LNCAP (cell line): ENCODE data around the gene EFCAB8.

Experiments
- TF ChIP-seq, protein P1 (sequence below): fragments of 450-650 bp; IDR thresholded peaks from 2 replicates; pipeline ENCODE4 v1.5.1; 2017; ENCODE audit warnings: mild to moderate bottlenecking

EFCAB8 gene

DNA sequence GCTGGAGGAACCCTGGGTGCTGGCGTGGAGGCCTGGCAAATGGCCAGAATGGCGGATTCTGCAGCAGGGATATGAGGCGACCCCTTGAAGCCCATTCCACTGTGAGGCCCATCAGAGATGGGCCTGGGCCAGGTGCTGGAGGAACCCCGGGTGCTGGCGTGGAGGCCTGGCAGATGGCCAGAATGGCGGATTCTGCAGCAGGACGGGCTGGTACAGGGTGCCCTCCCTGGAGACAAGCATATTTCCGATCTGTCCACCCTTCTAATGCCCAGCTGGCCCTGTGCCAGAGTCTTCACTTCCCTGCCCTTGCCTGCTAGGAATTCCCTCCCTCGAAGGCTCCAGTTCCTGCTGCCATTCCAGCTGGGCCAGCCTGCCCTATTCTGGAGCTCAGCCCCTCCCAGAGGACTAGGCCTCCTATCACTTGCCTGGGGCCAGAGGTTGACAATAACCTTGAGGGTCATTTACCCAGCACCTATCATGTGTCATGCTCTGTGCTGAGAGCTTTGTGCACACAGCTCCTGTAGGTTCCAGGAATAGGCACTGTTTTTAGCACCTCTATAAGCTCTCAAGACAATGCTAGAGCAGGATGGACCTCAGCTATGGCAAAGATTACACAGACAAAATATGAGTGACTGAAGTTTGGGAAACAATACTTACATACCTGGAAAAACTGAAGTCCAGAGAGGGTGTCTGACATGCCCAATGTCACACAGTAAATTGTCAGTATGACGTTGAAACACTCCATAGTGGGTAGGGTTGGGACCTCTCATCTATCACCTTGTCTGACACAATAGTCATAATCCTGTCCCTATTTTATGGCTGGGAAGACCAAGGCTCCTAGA lies 124.1 kb downstream of the EFCAB8 start:
- TF ChIP-seq, protein P1, sequence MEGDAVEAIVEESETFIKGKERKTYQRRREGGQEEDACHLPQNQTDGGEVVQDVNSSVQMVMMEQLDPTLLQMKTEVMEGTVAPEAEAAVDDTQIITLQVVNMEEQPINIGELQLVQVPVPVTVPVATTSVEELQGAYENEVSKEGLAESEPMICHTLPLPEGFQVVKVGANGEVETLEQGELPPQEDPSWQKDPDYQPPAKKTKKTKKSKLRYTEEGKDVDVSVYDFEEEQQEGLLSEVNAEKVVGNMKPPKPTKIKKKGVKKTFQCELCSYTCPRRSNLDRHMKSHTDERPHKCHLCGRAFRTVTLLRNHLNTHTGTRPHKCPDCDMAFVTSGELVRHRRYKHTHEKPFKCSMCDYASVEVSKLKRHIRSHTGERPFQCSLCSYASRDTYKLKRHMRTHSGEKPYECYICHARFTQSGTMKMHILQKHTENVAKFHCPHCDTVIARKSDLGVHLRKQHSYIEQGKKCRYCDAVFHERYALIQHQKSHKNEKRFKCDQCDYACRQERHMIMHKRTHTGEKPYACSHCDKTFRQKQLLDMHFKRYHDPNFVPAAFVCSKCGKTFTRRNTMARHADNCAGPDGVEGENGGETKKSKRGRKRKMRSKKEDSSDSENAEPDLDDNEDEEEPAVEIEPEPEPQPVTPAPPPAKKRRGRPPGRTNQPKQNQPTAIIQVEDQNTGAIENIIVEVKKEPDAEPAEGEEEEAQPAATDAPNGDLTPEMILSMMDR: no peak

DNA sequence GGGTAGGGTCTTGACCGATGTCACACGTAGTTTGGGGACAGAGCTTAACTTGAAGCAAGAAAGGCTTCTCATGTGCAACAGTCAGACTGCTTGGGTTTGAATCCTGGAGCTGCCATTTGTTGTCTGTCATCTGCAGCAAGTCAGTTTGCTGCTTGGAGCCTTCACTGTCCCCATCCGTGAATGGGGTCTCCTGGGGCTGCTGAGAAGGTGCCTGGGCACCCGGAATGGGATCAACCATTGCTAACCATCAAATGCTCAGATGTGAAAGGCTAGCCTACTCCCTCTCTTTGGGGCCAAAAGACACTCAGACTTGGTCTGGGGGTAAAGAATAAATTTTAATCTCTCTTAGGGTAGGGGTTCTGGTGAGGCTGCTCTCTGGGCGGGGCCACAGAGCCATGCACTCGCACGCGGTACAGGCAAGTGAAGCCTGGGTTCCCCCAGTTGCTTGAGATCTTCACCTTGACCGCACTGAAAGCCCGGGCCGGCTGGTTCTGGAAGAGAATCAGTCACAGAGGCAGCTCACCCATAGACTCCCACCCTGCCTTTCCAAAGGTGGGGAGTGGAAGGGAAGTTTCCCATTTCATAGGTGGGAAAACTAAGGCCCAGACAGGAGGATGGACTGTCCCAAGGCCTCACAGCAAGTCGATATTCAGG lies 124.9 kb downstream of the EFCAB8 start:
- TF ChIP-seq, protein P1: no peak

DNA sequence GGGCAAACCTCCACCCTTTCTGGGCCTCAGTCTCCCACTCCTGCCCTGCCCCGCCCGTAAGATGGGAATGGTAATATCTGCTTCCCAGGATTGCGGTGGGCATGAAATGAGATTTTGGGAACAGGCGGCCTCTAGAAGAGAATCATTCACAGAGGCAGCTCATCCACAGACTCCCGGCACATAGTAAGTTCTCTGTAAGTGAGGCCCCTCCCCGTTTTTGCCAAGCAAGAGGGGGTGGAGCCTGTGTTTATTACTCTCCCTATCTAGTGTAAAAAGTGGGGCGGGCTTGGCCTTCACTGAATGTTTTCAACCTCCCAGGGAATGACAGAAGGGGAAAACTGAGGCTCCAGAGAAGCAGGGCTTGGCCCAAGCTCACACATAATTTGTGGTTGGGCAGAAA lies 125.5 kb downstream of the EFCAB8 start:
- TF ChIP-seq, protein P1: no peak

DNA sequence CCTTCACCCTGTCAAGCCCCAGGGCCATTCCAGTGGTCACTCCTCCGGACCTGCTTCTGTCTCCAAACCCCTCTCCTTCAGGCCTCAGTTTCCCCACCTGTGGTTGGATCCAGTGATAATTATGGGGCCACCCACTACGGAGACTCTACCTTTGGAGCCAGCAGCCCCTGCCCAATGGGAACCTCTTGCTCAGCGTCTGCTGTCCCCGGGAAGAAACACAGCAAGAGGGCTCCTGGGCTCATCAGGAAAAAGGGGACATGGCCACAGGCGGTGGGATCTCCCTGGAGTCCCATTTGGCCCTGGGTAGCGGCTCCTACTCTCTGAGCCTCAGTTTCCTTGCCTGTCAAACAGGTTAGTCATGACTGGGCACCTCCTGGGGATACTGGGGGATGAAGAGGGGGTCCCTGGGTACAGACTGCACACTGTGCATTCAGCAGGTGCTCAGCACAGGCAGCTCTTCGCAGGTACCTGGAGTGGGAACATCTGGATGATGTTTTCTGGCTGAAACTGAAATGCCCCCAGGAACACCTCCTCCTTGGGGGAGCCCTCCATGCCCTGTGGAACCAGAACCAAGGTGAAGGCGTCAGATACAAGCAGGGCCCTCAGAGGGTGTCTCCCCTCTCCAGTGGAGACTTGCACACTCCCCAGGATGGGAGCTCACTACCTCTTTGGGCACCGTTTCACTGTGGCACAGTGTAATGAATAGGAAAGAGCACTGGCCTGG lies 126.1 kb downstream of the EFCAB8 start:
- TF ChIP-seq, protein P1: no peak

DNA sequence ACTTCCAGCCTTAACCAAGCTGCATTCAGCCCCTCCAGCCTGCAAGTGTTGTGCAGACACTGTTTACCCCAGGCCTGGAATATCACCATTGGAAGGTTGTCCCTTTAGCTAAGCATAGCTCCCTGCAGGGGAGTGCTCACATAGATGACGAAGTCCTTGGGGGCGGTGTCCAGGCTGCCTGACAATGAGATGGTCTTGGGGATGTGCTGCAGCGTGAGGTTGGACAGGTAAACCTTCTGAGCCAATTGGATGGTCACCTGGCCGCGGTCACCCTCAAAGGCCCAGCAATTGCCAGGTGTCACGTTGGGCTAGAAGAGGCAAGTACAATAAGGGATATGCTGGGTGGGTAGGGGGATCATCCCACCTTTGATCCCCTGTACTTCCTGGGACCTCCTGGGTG lies 126.9 kb downstream of the EFCAB8 start:
- TF ChIP-seq, protein P1: no peak

DNA sequence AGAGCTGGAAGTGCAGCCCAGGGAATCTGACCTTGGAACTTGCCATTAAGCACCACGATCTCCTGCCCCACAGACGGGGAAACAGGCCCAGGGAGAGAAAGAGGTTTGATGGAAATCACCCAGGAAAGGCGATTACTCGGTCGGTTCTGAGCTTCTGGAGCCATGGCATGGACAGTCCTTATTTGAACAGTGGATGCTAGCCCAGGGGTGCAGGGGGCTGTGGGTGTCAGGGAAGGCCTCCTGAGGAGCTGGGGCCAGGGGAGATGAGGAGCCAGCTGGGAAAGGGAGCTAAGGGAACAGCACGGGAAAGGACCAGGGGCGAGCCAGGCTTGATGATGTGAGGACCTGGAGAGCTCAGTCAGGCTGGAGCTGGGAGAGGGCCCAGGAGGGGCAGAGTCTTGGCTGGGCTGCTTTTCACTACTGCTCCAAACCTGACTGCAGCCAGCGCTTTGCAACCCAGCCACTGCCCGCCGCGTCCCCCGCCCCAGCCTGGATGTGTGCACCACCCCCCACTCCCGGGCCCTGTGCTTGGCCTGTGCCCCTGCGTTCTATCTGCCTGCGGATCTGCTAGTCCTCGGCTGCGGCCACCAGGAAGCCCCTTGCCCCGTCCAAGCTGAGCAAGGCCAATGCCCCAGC lies 127.7 kb downstream of the EFCAB8 start:
- TF ChIP-seq, protein P1: no peak
